Measurements from ENCODE around the gene TSHZ2. TPM values are rescaled to one million over a fixed set of nuclear protein-coding genes. Genes with fewer than 3 reads are reported as not detected.

Gene TSHZ2
- total and polyA plus RNA-seq, 2 of the 4 experiments (the other 2 are of a cell fraction), result under 0.01 to 0.02 TPM

GRCh38 chr20:53337390-53338101, 365.4 kb downstream of the TSHZ2 start:
- Histone ChIP-seq H2BK5ac (ENCODE audit: low read depth, low read length, poor library complexity, severe bottlenecking) (no peak overlapping the region), H4K91ac (ENCODE audit: insufficient read depth, low read depth, low read length) (no peak overlapping the region), H3K27ac (ENCODE audit: insufficient read depth, low read length) (no peak overlapping the region), H2AK5ac (ENCODE audit: low read depth, low read length) (no peak overlapping the region; the same call in 1 of the 2 replicates), H3K18ac (ENCODE audit: low read depth, low read length) (no peak overlapping the region), H3K4me2 (ENCODE audit: low read depth, low read length) (no peak overlapping the region), H4K8ac (ENCODE audit: low read depth in 2 of 2, low read length in 2 of 2) (no peak overlapping the region), H3K4me1 (ENCODE audit: control insufficient read depth, insufficient read depth, low read length) (no peaks in the 10 kb centered on the region), H3K36me3 (ENCODE audit: control insufficient read depth, insufficient read depth, low read length) (no peaks in the 10 kb centered on the region), H3K27me3 (ENCODE audit: control insufficient read depth, insufficient read depth, low read length) (no peaks in the 10 kb centered on the region; the same call in 1 of the 2 replicates), H2AK9ac (replicated peaks; ENCODE audit: low read depth, low read length, poor library complexity) (no peak overlapping the region), H2BK20ac (ENCODE audit: low read depth, low read length) (no peak overlapping the region), H3K9ac (ENCODE audit: low read depth, low read length) (no peak overlapping the region), H3K23ac (ENCODE audit: low read depth, low read length) (no peak overlapping the region), H4K20me1 (ENCODE audit: insufficient read depth, low read length) (no peaks in the 10 kb centered on the region), H3K4me3 (ENCODE audit: insufficient read depth, low read depth, low read length) (no peak overlapping the region), H4K5ac (ENCODE audit: low read depth, low read length) (no peak overlapping the region), H3K56ac (ENCODE audit: extremely low read depth, insufficient read depth, low read length) (no peak overlapping the region), H3K9me3 (ENCODE audit: control insufficient read depth, insufficient read depth, low read length) (no peaks in the 10 kb centered on the region), H2AFZ (replicated peaks; ENCODE audit: low read length, poor library complexity) (peak overlapping the region; percentile 53), H3K4ac (ENCODE audit: low read depth, low read length) (no peak overlapping the region), H3K14ac (replicated peaks; ENCODE audit: low read depth, low read length) (no peak overlapping the region), H2BK15ac (ENCODE audit: low read depth, low read length) (no peak overlapping the region), H3K9me1 (ENCODE audit: insufficient read depth, low read length) (no peaks in the 10 kb centered on the region), H3K79me1 (ENCODE audit: low read depth in 1 of 2, low read length in 2 of 2) (no peaks in the 10 kb centered on the region), H2BK120ac (ENCODE audit: low read depth, low read length) (no peak overlapping the region)
- intact Hi-C loops (cut with micrococcal nuclease) (no loop called here), dilution Hi-C loops (cut with HindIII; ENCODE audit: low sequenced_read_pairs, unreplicated experiment) (no loop called here), in situ Hi-C loops (cut with MboI; ENCODE audit: low sequenced_read_pairs) (no loop called here)
- CTCF ChIA-PET, result no interaction called here
- BruUV-seq (replicated peaks), result no TSS peak
- 50% methylated on average over 1 of the region's 8 CpGs; no CpG with 5 or more reads in 1 of the 2 experiments for WGBS, 2 experiments (ENCODE audit: extremely low coverage in 2 of 2, insufficient read length in 1 of 2)
- POLR2A ChIA-PET (ENCODE audit: unreplicated experiment), result no interaction called here
- no peak for ATAC-seq (ENCODE audit: low read depth)
- no peak for DNase-seq
- TF ChIP-seq RCOR1 (IDR thresholded peaks at IDR 0.05; ENCODE audit: insufficient replicate concordance, low read length), result no peak
- no peak for TF ChIP-seq POLR2A (IDR thresholded peaks at IDR 0.05; ENCODE audit: low read depth, low read length)
- no peak for TF ChIP-seq USF2 (IDR thresholded peaks at IDR 0.05; ENCODE audit: low read depth, low read length)
- TF ChIP-seq SMC3 (IDR thresholded peaks at IDR 0.05; ENCODE audit: low read depth, low read length), result no peak
- TF ChIP-seq CTCF (conservative IDR thresholded peaks at IDR 0.05; ENCODE audit: low read depth, low read length), result no peak
- no peak for TF ChIP-seq MXI1 (IDR thresholded peaks at IDR 0.05; ENCODE audit: borderline replicate concordance, low read depth, low read length)
- TF ChIP-seq BHLHE40 (IDR thresholded peaks at IDR 0.05; ENCODE audit: low read depth, low read length), result no peak

Data from IMR-90 (cell line).